Erythroblast (primary cell): ENCODE measurements around the gene DNAJC22.

ENCODE experiments used
- GATA1 ChIP-seq: IDR thresholded peaks from 2 replicates; pipeline ENCODE4 v1.6.1; 2011; ENCODE audit warnings: low read depth, mild to moderate bottlenecking, control low read depth, low read length, moderate library complexity
- POLR2A ChIP-seq: IDR thresholded peaks from 2 replicates; pipeline ENCODE4 v1.6.1; 2011; ENCODE audit warnings: mild to moderate bottlenecking, low read length

DNA sequence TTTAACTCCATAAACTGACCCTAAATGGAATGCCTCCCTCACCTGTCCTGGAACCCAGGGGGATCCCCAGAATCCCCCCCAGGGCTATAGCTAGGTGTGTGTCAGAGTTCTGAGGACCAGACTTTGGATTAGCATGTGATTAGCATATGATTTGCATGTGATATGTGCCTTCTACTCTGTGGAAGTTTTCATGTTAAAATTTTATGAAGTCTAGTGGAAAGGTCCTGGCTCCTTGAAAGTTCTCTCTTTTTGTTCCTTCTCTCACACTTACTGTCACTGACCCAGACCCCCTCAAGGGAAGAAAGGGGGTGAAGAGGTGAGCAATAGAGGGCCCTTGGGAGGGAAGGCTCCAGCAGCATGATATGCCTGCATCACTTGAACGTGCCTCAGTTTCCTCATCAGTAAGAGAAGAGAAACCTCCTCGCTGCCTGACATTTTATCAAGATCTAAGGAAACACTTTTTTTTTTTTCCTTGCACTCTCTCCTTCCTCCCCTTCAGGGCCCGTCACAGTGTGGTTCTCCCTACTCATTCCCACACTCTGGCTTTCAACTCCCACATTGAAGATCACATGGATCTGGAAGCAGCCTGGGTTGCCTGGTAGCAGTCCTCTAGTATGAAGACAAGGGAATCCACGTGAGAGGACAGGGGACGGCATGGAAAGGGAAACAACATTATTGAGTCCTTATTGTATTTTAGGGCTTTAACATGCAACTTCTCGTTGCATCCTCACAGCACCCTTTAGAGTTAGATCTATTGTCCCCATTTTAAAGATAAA is 6.4 kb upstream of the DNAJC22 start:
- TF ChIP-seq POLR2A = no peak
- no peak for TF ChIP-seq GATA1
